Testis (tissue), 3 donors: ENCODE results near the gene RABGAP1L. TPM values are rescaled to one million over a fixed set of nuclear protein-coding genes. Genes with fewer than 3 reads are reported as not detected.

ENCODE experiments used
- DNase-seq: peaks from one replicate; pipeline ENCODE4 v3.0.0-alpha.2; 2019
- H3K27ac ChIP-seq, 2 donors: fragments of 200-600 bp; sonication (generic); one replicate each; pipeline ENCODE4 v1.5.1; 2019
- H3K27me3 ChIP-seq: fragments of 200-600 bp; sonication (generic); one replicate; pipeline ENCODE4 v1.5.1; 2019
- H3K36me3 ChIP-seq: fragments of 200-600 bp; sonication (generic); one replicate; pipeline ENCODE4 v1.5.1; 2017; ENCODE audit warnings: low read depth; ENCODE audit errors: missing control alignments
- H3K4me1 ChIP-seq: fragments of 200-600 bp; sonication (generic); one replicate; pipeline ENCODE4 v1.5.1; 2019
- H3K4me3 ChIP-seq, 2 donors: fragments of 200-600 bp; sonication (generic); one replicate each; pipeline ENCODE4 v1.5.1; 2017 to 2019
- H3K9me3 ChIP-seq: fragments of 200-600 bp; sonication (generic); one replicate; pipeline ENCODE4 v1.5.1; 2017
- CTCF ChIP-seq, 3 experiments: fragments of 450-650 bp in 2 of 3; fragments of 200-600 bp in 1 of 3; sonication (generic) in 1 of 3; IDR thresholded peaks; one replicate each; pipeline ENCODE4 v1.5.1; 2016 to 2019; ENCODE audit warnings: antibody characterized with exemption in 3 of 3, mild to moderate bottlenecking in 2 of 3, moderate library complexity in 1 of 3
- POLR2A ChIP-seq: fragments of 450-650 bp; IDR thresholded peaks from one replicate; pipeline ENCODE4 v1.6.1; 2017; ENCODE audit warnings: antibody characterized with exemption, mild to moderate bottlenecking, moderate library complexity
- WGBS, 2 donors: methylation state at CpG; one replicate each; pipeline ENCODE4 v1.1.5; 2018; 5-methylcytosine and 5-hydroxymethylcytosine counted together
- intact Hi-C: fragments of 100-400 bp; cut with DNase I; formaldehyde crosslinking; loops from one replicate; pipeline ENCODE4 v1.15.1; 2023; ENCODE audit warnings: low total_unique reads
- polyA plus RNA-seq: library from polyadenylated mRNA; stranded (reverse); fragments of 350-450 nt; fragmentation: Illumina TruSeq; extraction: RNeasy Lipid Tissue Mini Kit (QIAGEN cat#74804); gene quantifications from one replicate; pipeline ENCODE4 v1.2.3, GENCODE V29; 2014; ENCODE audit warnings: low read depth, low replicate concordance; ENCODE audit not compliant: insufficient read depth
- total RNA-seq, 2 donors: library from RNA; depleted of rRNA; stranded (reverse); fragments of >200 nt; gene quantifications; one replicate each; pipeline ENCODE4 v1.2.3, GENCODE V29; 2016

Gene RABGAP1L
- total and polyA plus RNA-seq, 3 donors from 2014 or later: 40.5 to 53.1 (median 49.5) TPM

- intact Hi-C loops: no loop called here
- H3K4me1 ChIP-seq: no peaks in the 10 kb centered on the region
- no peaks in the 10 kb centered on the region for H3K9me3 ChIP-seq
- DNase-seq: no peak
- H3K36me3 ChIP-seq: no peaks in the 10 kb centered on the region
- WGBS, 2 donors: 82 to 96% methylated on average over 2 of the region's 2 CpGs
- no peak overlapping the region for H3K27ac ChIP-seq
- TF ChIP-seq CTCF (IDR thresholded peaks at IDR 0.05): no peak
- TF ChIP-seq POLR2A: no peak
- H3K27me3 ChIP-seq: no peaks in the 10 kb centered on the region
- H3K4me3 ChIP-seq: no peak overlapping the region
Measured at GRCh38 chr1:175034775-175035174, 875.5 kb downstream of the RABGAP1L start.

GRCh38 chr1:175035865-175036264 lies 876.5 kb downstream of the RABGAP1L start:
- no peaks in the 10 kb centered on the region for H3K36me3 ChIP-seq
- intact Hi-C loops: no loop called here
- TF ChIP-seq CTCF (IDR thresholded peaks at IDR 0.05) (no peak), POLR2A (no peak)
- DNase-seq: no peak
- no peaks in the 10 kb centered on the region for H3K27me3 ChIP-seq
- H3K9me3 ChIP-seq: no peaks in the 10 kb centered on the region
- WGBS, 2 donors: 85 to 90% methylated on average over 5 to 6 of the region's 6 CpGs
- H3K4me1 ChIP-seq: no peaks in the 10 kb centered on the region
- no peak overlapping the region for H3K27ac ChIP-seq
- H3K4me3 ChIP-seq: no peak overlapping the region

- no peak for DNase-seq
- H3K9me3 ChIP-seq: no peaks in the 10 kb centered on the region
- WGBS, 2 donors: 68 to 73% methylated on average over 3 of the region's 3 CpGs
- H3K27ac ChIP-seq: no peak overlapping the region
- H3K4me3 ChIP-seq: no peak overlapping the region
- no peaks in the 10 kb centered on the region for H3K36me3 ChIP-seq
- H3K4me1 ChIP-seq: no peaks in the 10 kb centered on the region
- TF ChIP-seq CTCF (IDR thresholded peaks at IDR 0.05) (no peak), POLR2A (no peak)
- intact Hi-C loops: no loop called here
- no peaks in the 10 kb centered on the region for H3K27me3 ChIP-seq
Measured at GRCh38 chr1:175036476-175036875, 877.2 kb downstream of the RABGAP1L start.

GRCh38 chr1:175037416-175037815 lies 878.1 kb downstream of the RABGAP1L start:
- H3K4me1 ChIP-seq: no peaks in the 10 kb centered on the region
- intact Hi-C loops: no loop called here
- TF ChIP-seq CTCF (IDR thresholded peaks at IDR 0.05) (no peak), POLR2A (no peak)
- H3K36me3 ChIP-seq: no peaks in the 10 kb centered on the region
- no peaks in the 10 kb centered on the region for H3K27me3 ChIP-seq
- 58 to 82% methylated on average over 7 of the region's 7 CpGs for WGBS, 2 donors
- no peak overlapping the region for H3K27ac ChIP-seq
- no peak overlapping the region for H3K4me3 ChIP-seq
- DNase-seq: no peak
- H3K9me3 ChIP-seq: no peaks in the 10 kb centered on the region

- Histone ChIP-seq H3K4me1 (no peaks in the 10 kb centered on the region), H3K36me3 (no peaks in the 10 kb centered on the region), H3K4me3 (no peak overlapping the region), H3K27ac (no peak overlapping the region), H3K27me3 (no peaks in the 10 kb centered on the region), H3K9me3 (no peaks in the 10 kb centered on the region)
- intact Hi-C loops: no loop called here
- no peak for DNase-seq
- WGBS, 2 donors: 73 to 95% methylated on average over 4 of the region's 4 CpGs
- TF ChIP-seq CTCF (IDR thresholded peaks at IDR 0.05): no peak
- TF ChIP-seq POLR2A: no peak
Measured at GRCh38 chr1:175040324-175040879, 881.1 kb downstream of the RABGAP1L start.
